Activated B cell treated with CpG ODN at 0.5 μM for 24 hours (primary cell): ENCODE measurements around the gene DIS3L2. TPM values are rescaled to one million over a fixed set of nuclear protein-coding genes. Genes with fewer than 3 reads are reported as not detected.

Experiments used
- ATAC-seq: fragments of 200-7000 bp; cut with Tn5 transposase; one replicate; pipeline ENCODE4 v1.10.0; 2021; ENCODE audit warnings: low read depth, mild to moderate bottlenecking, moderate library complexity
- CTCF ChIA-PET: fragments of 350-600 bp; sonication (Branson Sonifier 250); formaldehyde crosslinking; loops from one replicate; lab custom pipeline; 2021; ENCODE audit warnings: antibody characterized with exemption; lab: Charles Lee
- POLR2A ChIA-PET: fragments of 350-600 bp; sonication (Branson Sonifier 250); formaldehyde crosslinking; loops from one replicate; lab custom pipeline; 2021; ENCODE audit warnings: antibody characterized with exemption; lab: Charles Lee
- DNase-seq: peaks from one replicate; pipeline ENCODE4 v3.0.0; 2022
- H3K27ac Mint-ChIP-seq: one replicate; pipeline ENCODE4 v1.8.0; 2020; ENCODE audit warnings: mixed read lengths
- H3K27me3 Mint-ChIP-seq: one replicate; pipeline ENCODE4 v1.8.0; 2021; ENCODE audit warnings: mixed read lengths
- H3K36me3 Mint-ChIP-seq: one replicate; pipeline ENCODE4 v1.8.0; 2021; ENCODE audit warnings: low read depth, mixed read lengths
- H3K4me1 Mint-ChIP-seq: one replicate; pipeline ENCODE4 v1.8.0; 2021; ENCODE audit warnings: mixed read lengths
- H3K4me3 Mint-ChIP-seq: one replicate; pipeline ENCODE4 v1.8.0; 2020; ENCODE audit warnings: mild to moderate bottlenecking, mixed read lengths
- H3K9me3 Mint-ChIP-seq: one replicate; pipeline ENCODE4 v1.8.0; 2020; ENCODE audit warnings: mixed read lengths
- CTCF ChIP-seq: fragments of 200-600 bp; IDR thresholded peaks from one replicate; pipeline ENCODE4 v1.8.0; 2022; ENCODE audit warnings: antibody characterized with exemption, mild to moderate bottlenecking
- intact Hi-C: fragments of 100-400 bp; cut with micrococcal nuclease; formaldehyde crosslinking; loops from one replicate; pipeline ENCODE4 v1.15.1; 2024
- total RNA-seq: library from RNA; stranded (reverse); gene quantifications from 2 replicates; pipeline ENCODE4 v1.2.3, GENCODE V29; 2022

The DIS3L2 gene
- total RNA-seq, 1 donor from 2014 or later, result 65.9 TPM

GRCh38 chr2:232232915-232233314 is 271.4 kb downstream of the DIS3L2 start:
- H3K9me3 Mint-ChIP-seq, result no peaks in the 10 kb centered on the region
- no peaks in the 10 kb centered on the region for H3K27me3 Mint-ChIP-seq
- H3K4me1 Mint-ChIP-seq, result no peaks in the 10 kb centered on the region
- POLR2A ChIA-PET, result no interaction called here
- DNase-seq, result no peak
- intact Hi-C loops, result no loop called here
- H3K27ac Mint-ChIP-seq, result no peak overlapping the region
- no peak overlapping the region for H3K4me3 Mint-ChIP-seq
- peaks cover 14% of the 10 kb centered on the region for H3K36me3 Mint-ChIP-seq
- CTCF ChIA-PET, result no interaction called here
- no peak for TF ChIP-seq CTCF
- ATAC-seq, result no peak

- H3K9me3 Mint-ChIP-seq, result no peaks in the 10 kb centered on the region
- H3K36me3 Mint-ChIP-seq, result peaks cover 25% of the 10 kb centered on the region
- no peak overlapping the region for H3K27ac Mint-ChIP-seq
- no peak overlapping the region for H3K4me3 Mint-ChIP-seq
- ChIA-PET CTCF (no interaction called here), POLR2A (no interaction called here)
- no peaks in the 10 kb centered on the region for H3K27me3 Mint-ChIP-seq
- TF ChIP-seq CTCF, result no peak
- DNase-seq, result no peak
- no peak for ATAC-seq
- intact Hi-C loops, result no loop called here
- H3K4me1 Mint-ChIP-seq, result no peaks in the 10 kb centered on the region
Measured at GRCh38 chr2:232234922-232235615, 273.6 kb downstream of the DIS3L2 start.

- no peak for ATAC-seq
- CTCF ChIA-PET, result no interaction called here
- no peaks in the 10 kb centered on the region for H3K4me1 Mint-ChIP-seq
- POLR2A ChIA-PET, result no interaction called here
- H3K27ac Mint-ChIP-seq, result no peak overlapping the region
- no peaks in the 10 kb centered on the region for H3K9me3 Mint-ChIP-seq
- H3K27me3 Mint-ChIP-seq, result no peaks in the 10 kb centered on the region
- H3K4me3 Mint-ChIP-seq, result no peak overlapping the region
- H3K36me3 Mint-ChIP-seq, result peaks cover 30% of the 10 kb centered on the region
- DNase-seq, result no peak
- no peak for TF ChIP-seq CTCF
- intact Hi-C loops, result no loop called here
Measured at GRCh38 chr2:232235716-232236115, 274.2 kb downstream of the DIS3L2 start.

GRCh38 chr2:232236200-232236599 is 274.7 kb downstream of the DIS3L2 start:
- POLR2A ChIA-PET, result no interaction called here
- peaks cover 35% of the 10 kb centered on the region for H3K36me3 Mint-ChIP-seq
- ATAC-seq, result no peak
- CTCF ChIA-PET, result no interaction called here
- TF ChIP-seq CTCF, result no peak
- H3K9me3 Mint-ChIP-seq, result no peaks in the 10 kb centered on the region
- intact Hi-C loops, result no loop called here
- no peaks in the 10 kb centered on the region for H3K4me1 Mint-ChIP-seq
- H3K27ac Mint-ChIP-seq, result no peak overlapping the region
- H3K27me3 Mint-ChIP-seq, result no peaks in the 10 kb centered on the region
- DNase-seq, result no peak
- no peak overlapping the region for H3K4me3 Mint-ChIP-seq

- TF ChIP-seq CTCF, result no peak
- ATAC-seq (no peak), DNase-seq (no peak)
- ChIA-PET CTCF (no interaction called here), POLR2A (no interaction called here)
- intact Hi-C loops, result no loop called here
- Mint-ChIP-seq H3K4me1 (no peaks in the 10 kb centered on the region), H3K36me3 (peaks cover 36% of the 10 kb centered on the region), H3K27me3 (no peaks in the 10 kb centered on the region), H3K27ac (no peak overlapping the region), H3K4me3 (no peak overlapping the region), H3K9me3 (no peaks in the 10 kb centered on the region)
Measured at GRCh38 chr2:232237464-232237863, 276.0 kb downstream of the DIS3L2 start.
